Mucosa of gallbladder (tissue), 1 donor: ENCODE measurements around the gene NUCB1. TPM values are rescaled to one million over a fixed set of nuclear protein-coding genes. Genes with fewer than 3 reads are reported as not detected.
A peak's percentile ranks its signal among the peaks of the same experiment; 100 is the strongest.

Experiments
- DNase-seq: peaks from one replicate; pipeline ENCODE4 v3.0.0-alpha.2; 2020; ENCODE audit warnings: low spot score
- total RNA-seq: library from RNA; stranded (reverse); gene quantifications from one replicate; pipeline ENCODE4 v1.2.1, GENCODE V29; 2021
- donor health status: DM: no; HTN: no; CAD: no.

The NUCB1 gene
- total RNA-seq, 1 donor from 2014 or later: 292 TPM

- DNase-seq: peak; percentile 84
Observed at GRCh38 chr19:48933382-48933932, 33.3 kb downstream of the NUCB1 start, which contains the start of gene DHDH. Gene DHDH (plus strand): TSS chr19:48933699. CDS start chr19:48933722, 23 bp downstream.

DNA sequence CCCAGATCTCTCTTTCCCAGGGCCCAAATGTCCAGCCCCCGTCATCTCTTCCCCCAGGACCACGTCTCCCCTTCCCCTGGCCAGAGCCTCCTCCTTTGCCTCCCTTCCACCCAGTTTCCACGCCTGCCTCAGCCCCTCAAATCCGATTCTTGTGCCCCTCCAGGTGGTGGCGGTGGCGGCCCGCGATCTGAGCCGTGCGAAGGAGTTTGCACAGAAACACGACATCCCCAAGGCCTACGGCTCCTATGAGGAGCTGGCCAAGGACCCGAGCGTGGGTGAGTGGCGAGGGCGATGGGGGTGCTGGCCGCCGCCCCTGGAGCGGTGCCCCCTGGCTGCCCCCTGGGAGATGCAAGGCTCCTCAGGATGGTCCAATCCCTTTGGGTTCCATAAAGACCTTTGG is 34.7 kb downstream of the NUCB1 start:
- no peak for DNase-seq

DNA sequence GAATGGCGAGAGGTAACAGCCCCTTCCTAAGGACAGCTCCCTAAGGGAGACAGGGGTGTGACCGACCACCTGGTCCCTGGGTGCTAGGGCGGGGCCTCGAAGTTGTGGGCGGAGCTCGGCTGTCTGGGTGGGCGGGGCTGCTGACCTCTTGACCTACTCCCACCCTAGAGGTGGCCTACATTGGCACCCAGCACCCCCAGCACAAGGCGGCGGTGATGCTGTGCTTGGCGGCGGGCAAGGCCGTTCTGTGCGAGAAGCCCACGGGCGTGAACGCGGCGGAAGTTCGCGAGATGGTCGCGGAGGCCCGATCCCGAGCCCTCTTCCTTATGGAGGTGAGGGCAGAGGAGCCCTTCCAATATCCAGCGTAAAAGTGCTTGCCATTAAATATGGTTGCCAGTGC is 35.8 kb downstream of the NUCB1 start:
- DNase-seq: no peak

- DNase-seq: no peak
Observed at GRCh38 chr19:48938256-48938655, 38.1 kb downstream of the NUCB1 start.

DNA sequence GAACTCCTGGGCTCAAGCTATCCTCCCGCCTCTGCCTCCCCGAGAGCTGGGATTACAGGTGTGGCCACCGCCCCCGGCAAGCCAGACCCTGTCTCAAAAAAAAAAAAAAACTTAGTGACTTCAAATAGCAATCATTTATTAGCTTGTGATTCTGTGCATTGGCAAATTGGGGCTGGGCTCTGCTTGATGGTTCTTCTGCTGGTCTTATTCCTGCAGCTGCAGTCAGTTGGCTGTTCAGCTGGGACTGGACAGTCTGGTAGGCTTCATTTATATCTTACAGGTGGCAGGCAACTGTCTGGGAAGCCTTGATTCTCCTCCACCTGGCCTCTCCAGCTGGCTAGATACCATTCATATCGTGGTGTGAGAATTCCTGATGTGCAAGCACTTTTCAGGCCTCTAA is 40.8 kb downstream of the NUCB1 start:
- DNase-seq: no peak

DNA sequence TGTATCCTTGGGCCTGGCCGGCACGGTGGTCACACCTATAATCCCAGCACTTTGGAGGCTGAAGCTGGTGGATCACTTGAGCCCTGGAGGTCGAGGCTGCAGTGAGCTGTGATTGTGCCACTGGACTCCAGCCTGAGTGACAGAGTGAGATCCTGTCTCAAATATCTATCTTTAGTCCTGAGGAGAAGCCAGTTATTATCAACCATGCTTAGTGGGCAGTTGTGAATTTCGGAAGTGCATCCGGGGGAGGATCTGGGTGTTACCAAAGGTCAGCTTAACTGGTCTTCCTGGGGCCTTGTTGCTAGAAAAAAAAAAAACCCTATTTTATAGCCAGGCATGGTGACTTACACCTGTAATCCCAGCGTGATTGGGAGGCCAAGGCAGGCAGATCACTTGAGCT is 43.0 kb downstream of the NUCB1 start:
- DNase-seq: no peak

- no peak for DNase-seq
Observed at GRCh38 chr19:48945415-48945814, 45.3 kb downstream of the NUCB1 start.

- DNase-seq: no peak
Observed at GRCh38 chr19:48945817-48946216, 45.7 kb downstream of the NUCB1 start.

DNA sequence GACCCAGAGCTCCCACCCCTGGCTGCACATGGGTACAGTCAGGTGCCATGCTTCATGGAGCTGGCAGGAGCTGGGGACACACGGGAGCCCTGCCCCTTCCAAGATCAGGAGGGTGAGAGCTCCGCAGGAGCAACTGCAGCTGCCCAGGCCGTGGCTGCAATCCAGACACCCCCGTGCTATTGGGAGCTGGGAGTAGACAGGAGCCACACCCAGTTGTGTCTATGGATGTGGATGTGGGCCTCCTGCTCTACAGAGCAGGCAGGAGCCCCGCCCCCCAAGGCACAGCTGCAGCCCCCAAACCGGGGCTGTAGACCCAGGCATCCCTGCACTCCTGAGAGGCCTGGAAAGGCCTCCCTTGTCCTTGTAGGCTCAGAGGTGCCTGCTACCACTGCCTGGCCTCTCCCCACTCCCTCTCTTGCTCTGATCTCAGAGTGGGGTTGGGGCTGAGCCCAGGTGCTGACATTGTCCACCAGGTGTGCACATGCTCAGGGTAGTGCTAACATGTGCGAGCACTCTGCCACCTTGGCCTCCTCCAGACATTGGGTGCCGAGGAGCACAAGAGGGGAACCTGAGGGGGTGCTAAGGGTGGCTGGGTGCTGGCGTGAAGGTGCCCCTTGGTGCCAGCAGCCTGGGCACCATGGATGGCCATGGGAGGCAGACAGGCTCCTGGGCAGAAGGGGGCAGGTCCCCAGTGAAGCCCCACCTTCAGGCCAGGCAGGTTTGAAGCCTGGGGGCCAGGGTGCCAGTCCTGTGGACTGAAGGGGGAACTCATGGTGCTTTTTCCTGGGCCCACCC is 46.5 kb downstream of the NUCB1 start:
- DNase-seq: no peak

DNA sequence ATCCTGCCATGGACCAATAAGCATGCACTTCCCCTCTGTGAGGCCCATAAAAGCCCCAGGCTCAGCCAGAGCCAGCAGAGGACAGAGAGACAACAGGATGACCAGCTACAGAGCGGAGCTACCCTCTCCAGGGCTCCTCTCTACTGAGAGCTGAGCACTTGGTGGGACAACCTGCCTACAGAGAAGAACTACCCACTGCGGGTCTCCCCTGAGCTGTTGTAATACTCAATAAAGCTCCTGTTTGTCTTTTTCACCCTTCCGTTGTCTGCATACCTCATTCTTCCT is 47.1 kb downstream of the NUCB1 start:
- DNase-seq: no peak

DNA sequence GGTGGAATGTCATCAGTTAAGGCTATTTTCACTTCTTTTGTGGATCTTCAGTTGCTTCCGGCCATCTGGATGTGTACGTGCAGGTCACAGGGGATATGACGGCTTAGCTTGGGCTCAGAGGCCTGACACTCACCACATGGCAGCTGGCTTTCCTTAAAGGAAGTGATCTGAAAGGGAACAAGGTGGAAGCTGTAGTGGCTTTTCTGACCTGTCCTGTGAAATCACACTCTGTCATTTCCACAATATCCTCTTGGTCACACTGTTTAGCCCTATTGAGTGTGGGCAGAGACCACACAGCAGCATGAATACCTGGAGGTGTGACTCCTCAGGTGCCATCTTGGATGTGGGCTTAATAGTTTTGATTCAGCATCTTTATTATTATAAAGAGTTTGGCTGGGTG is 50.0 kb downstream of the NUCB1 start:
- DNase-seq: no peak

GRCh38 chr19:48950830-48951519 is 50.9 kb downstream of the NUCB1 start:
- no peak for DNase-seq

- no peak for DNase-seq
Observed at GRCh38 chr19:48953141-48953540, 53.0 kb downstream of the NUCB1 start.

- no peak for DNase-seq
Observed at GRCh38 chr19:48953990-48954594, 54.0 kb downstream of the NUCB1 start.

- peak; percentile 97 for DNase-seq
Observed at GRCh38 chr19:48954595-48955307, 54.6 kb downstream of the NUCB1 start, which contains the start of gene BAX. Gene BAX (plus strand): TSS chr19:48954875. CDS start chr19:48954929, 54 bp downstream.

DNA sequence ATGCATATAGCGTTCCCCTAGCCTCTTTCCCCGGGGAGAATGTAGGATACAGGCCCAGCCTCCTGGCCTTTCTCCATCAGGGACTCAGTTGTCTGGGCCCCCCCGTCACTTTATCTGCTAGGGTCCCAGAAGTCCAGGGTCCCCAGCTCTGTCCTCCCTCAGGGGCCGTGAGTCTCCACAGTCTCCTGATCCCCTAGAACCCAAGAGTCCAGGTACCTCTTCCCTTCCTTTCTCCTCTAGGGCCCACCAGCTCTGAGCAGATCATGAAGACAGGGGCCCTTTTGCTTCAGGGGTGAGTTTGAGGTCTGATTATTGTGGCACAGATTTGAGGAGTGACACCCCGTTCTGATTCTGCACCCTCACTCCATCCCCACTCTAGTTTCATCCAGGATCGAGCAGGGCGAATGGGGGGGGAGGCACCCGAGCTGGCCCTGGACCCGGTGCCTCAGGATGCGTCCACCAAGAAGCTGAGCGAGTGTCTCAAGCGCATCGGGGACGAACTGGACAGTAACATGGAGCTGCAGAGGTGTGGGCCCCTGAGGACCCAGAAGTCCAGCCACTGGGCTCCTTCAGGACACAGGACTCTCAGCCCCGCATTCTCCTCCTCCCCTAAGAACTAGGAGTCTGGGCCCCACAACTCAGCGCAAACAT is 55.3 kb downstream of the NUCB1 start:
- no peak for DNase-seq

DNA sequence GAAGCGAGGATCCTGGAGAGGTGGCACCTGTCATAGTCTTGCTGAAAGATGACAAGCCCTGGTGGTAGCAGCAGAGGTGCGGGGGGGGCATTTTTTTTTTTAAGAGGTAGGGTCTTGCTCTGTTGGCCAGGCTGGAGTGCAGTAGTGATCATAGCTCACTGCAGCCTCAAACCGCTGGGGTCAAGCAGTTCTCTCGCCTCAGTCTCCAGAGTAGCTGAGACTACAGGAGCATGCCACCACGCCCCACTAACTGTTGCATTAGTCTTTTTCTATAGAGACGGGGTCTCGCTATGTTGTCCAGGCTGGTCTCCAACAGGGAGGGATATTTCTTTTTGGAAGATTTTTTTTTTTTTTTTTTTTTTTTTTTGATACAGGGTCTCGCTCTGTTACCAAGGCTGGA is 57.9 kb downstream of the NUCB1 start:
- no peak for DNase-seq

DNA sequence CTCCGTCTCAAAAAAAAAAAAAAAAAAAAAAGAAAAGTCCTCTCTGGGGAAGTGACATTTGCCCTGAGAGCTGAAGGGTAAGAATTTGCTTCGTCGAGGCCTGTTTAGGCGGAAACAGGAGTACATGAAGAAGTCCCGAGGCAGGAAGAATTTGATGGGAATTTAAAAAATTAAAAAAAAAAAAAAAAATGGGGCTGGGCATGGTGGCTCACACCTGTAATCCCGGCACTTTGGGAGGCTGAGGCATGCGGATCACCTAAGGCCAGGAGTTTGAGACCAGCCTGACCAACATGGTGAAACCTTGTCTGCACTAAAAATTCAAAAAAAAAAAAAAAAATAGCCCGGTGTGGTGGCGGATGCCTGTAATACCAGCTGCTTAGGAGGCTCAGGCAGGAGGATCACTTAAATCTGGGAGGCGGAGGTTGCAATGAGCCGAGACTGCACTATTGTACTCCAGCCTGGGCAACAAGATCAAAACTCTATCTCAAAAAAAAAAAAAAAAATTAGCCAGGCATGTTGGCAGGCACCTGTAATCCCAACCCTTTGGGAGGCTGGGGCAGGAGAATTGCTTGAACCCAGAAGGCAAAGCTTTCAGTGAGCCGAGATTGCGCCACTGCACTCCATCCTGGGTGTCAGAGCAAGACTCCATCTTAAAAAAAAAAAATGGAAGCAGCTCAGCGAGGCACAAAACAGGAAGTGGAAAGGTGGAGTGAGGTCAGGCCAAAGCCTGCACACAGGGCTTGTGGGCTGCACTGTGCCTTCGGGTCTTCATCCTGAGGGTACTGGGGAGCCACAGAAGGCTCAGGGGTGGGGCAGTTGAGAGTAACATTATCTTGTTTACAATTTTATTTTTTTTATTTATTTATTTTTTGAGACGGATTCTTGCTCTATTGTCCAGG is 59.5 kb downstream of the NUCB1 start:
- no peak for DNase-seq

- DNase-seq: no peak
Observed at GRCh38 chr19:48961051-48961649, 61.0 kb downstream of the NUCB1 start.

- no peak for DNase-seq
Observed at GRCh38 chr19:48961673-48962028, 61.5 kb downstream of the NUCB1 start.
